OCI-LY3 (cell line): ENCODE data around the gene C12orf42.
A peak's percentile ranks its signal among the peaks of the same experiment; 100 is the strongest.

Experiments
- H2AFZ ChIP-seq: fragments of 200-600, 300-600 bp; shearing (Covaris generic); 2 replicates; pipeline ENCODE4 v1.6.0; 2014; ENCODE audit warnings: antibody characterized with exemption, low read depth, low read length
- H3K27ac ChIP-seq: fragments of 200-600, 300-600 bp; sonication (generic); 2 replicates; pipeline ENCODE4 v1.5.1; 2014; ENCODE audit warnings: mild to moderate bottlenecking, low read length, moderate library complexity, mixed read lengths
- H3K27me3 ChIP-seq: fragments of 200-600, 300-600 bp; sonication (generic); 2 replicates; pipeline ENCODE4 v1.6.1; 2014; ENCODE audit warnings: low read depth, low read length, mixed read lengths
- H3K36me3 ChIP-seq: fragments of 200-600, 300-600 bp; sonication (generic); replicated peaks from 2 replicates; pipeline ENCODE3; 2014; ENCODE audit warnings: low read depth, low read length, mixed read lengths
- H3K4me1 ChIP-seq: fragments of 300-600, 200-600 bp; sonication (generic); 2 replicates; pipeline ENCODE4 v1.6.1; 2014; ENCODE audit warnings: low read length, mixed read lengths
- H3K4me2 ChIP-seq: fragments of 200-600, 300-600 bp; sonication (generic); 2 replicates; pipeline ENCODE4 v1.6.1; 2014; ENCODE audit warnings: low read length, mixed read lengths
- H3K4me3 ChIP-seq: fragments of 300-600, 200-600 bp; sonication (generic); 2 replicates; pipeline ENCODE4 v1.5.1; 2014; ENCODE audit warnings: antibody characterized with exemption, mild to moderate bottlenecking, low read length, moderate library complexity
- H3K79me2 ChIP-seq: fragments of 300-600, 200-600 bp; shearing (Covaris generic); 2 replicates; pipeline ENCODE4 v1.6.1; 2014; ENCODE audit warnings: mild to moderate bottlenecking, low read length, mixed read lengths
- H3K9ac ChIP-seq: fragments of 300-600, 200-600 bp; shearing (Covaris generic); 2 replicates; pipeline ENCODE4 v1.6.0; 2014; ENCODE audit warnings: mild to moderate bottlenecking, low read length, moderate library complexity
- H3K9me3 ChIP-seq: fragments of 200-600, 300-600 bp; shearing (Covaris generic); 2 replicates; pipeline ENCODE4 v1.6.1; 2014; ENCODE audit warnings: low read length, mixed read lengths; ENCODE audit not compliant: insufficient read depth
- H4K20me1 ChIP-seq: fragments of 200-600, 300-600 bp; sonication (generic); 2 replicates; pipeline ENCODE4 v1.6.1; 2016; ENCODE audit warnings: low read length, mixed read lengths; ENCODE audit not compliant: insufficient read depth
- CTCF ChIP-seq: fragments of 200-600, 300-600 bp; sonication (generic); IDR thresholded peaks from 2 replicates; pipeline ENCODE4 v1.5.1; 2014; ENCODE audit warnings: antibody characterized with exemption, low read length, low read depth
- EZH2phosphoT487 ChIP-seq: fragments of 200-600 bp; shearing (Covaris generic); IDR thresholded peaks from 2 replicates; pipeline ENCODE4 v1.6.1; 2018; ENCODE audit warnings: antibody characterized with exemption, mixed run types, low read depth

Gene C12orf42

GRCh38 chr12:103520686-103521215 is 25.0 kb upstream of the C12orf42 start:
- no peaks in the 10 kb centered on the region for H3K79me2 ChIP-seq
- H3K4me3 ChIP-seq: no peak overlapping the region
- peaks cover 17% of the 10 kb centered on the region for H3K9me3 ChIP-seq
- H3K4me2 ChIP-seq: no peak overlapping the region
- no peak overlapping the region for H3K9ac ChIP-seq
- H4K20me1 ChIP-seq: no peaks in the 10 kb centered on the region
- peaks cover 50% of the 10 kb centered on the region for H3K36me3 ChIP-seq
- TF ChIP-seq EZH2phosphoT487: no peak
- TF ChIP-seq CTCF: no peak
- H3K27me3 ChIP-seq: no peaks in the 10 kb centered on the region
- H2AFZ ChIP-seq: no peak overlapping the region
- H3K27ac ChIP-seq: peak overlapping the region; percentile 93
- H3K4me1 ChIP-seq: peaks cover 64% of the 10 kb centered on the region

GRCh38 chr12:103519632-103520031 is 23.9 kb upstream of the C12orf42 start:
- H3K4me1 ChIP-seq: peaks cover 55% of the 10 kb centered on the region
- no peaks in the 10 kb centered on the region for H3K79me2 ChIP-seq
- H3K27ac ChIP-seq: peak overlapping the region; percentile 93
- no peak for TF ChIP-seq EZH2phosphoT487
- no peak for TF ChIP-seq CTCF
- no peak overlapping the region for H2AFZ ChIP-seq
- H3K4me3 ChIP-seq: no peak overlapping the region
- H3K36me3 ChIP-seq: peaks cover 61% of the 10 kb centered on the region
- no peaks in the 10 kb centered on the region for H4K20me1 ChIP-seq
- peak overlapping the region; percentile 11; the same call in 1 of the 2 replicates for H3K4me2 ChIP-seq
- H3K9ac ChIP-seq: peak overlapping the region; percentile 48
- H3K27me3 ChIP-seq: no peaks in the 10 kb centered on the region
- H3K9me3 ChIP-seq: peaks cover 23% of the 10 kb centered on the region

- H3K27me3 ChIP-seq: no peaks in the 10 kb centered on the region
- no peak for TF ChIP-seq CTCF
- TF ChIP-seq EZH2phosphoT487: no peak
- peaks cover 48% of the 10 kb centered on the region for H3K4me1 ChIP-seq
- peak overlapping the region; percentile 11; the same call in 1 of the 2 replicates for H3K4me2 ChIP-seq
- H3K9me3 ChIP-seq: peaks cover 30% of the 10 kb centered on the region
- H3K79me2 ChIP-seq: no peaks in the 10 kb centered on the region
- no peaks in the 10 kb centered on the region for H4K20me1 ChIP-seq
- no peak overlapping the region for H3K4me3 ChIP-seq
- H3K9ac ChIP-seq: peak overlapping the region; percentile 49
- H3K36me3 ChIP-seq: peaks cover 67% of the 10 kb centered on the region
- H3K27ac ChIP-seq: peak overlapping the region; percentile 93
- H2AFZ ChIP-seq: no peak overlapping the region
These were observed 23.1 kb upstream of the C12orf42 start for GRCh38 chr12:103518899-103519298.

- Histone ChIP-seq H3K9ac (no peak overlapping the region), H3K27ac (peak overlapping the region; percentile 93), H3K36me3 (peaks cover 74% of the 10 kb centered on the region)
These were observed 21.4 kb upstream of the C12orf42 start for GRCh38 chr12:103517161-103517560.

More at GRCh38 chr12:103517161-103517560, 21.4 kb upstream of the C12orf42 start:
- no peak overlapping the region for H3K4me2 ChIP-seq
- H4K20me1 ChIP-seq: no peaks in the 10 kb centered on the region
- peaks cover 46% of the 10 kb centered on the region for H3K4me1 ChIP-seq
- TF ChIP-seq EZH2phosphoT487 (no peak), CTCF (no peak)
- H2AFZ ChIP-seq: no peak overlapping the region
- no peak overlapping the region for H3K4me3 ChIP-seq
- peaks cover 41% of the 10 kb centered on the region for H3K9me3 ChIP-seq
- H3K27me3 ChIP-seq: no peaks in the 10 kb centered on the region
- no peaks in the 10 kb centered on the region for H3K79me2 ChIP-seq
